ENCODE measurements around the gene CTSA. TPM values are rescaled to one million over a fixed set of nuclear protein-coding genes. Genes with fewer than 3 reads are reported as not detected.

Gene CTSA
- total and polyA plus RNA-seq, 2 experiments from 2014 or later, result 425 to 716 TPM

- peak overlapping the region; percentile 63 for H3K4me3 ChIP-seq
- H3K9me3 ChIP-seq (ENCODE audit: low read depth), result no peaks in the 10 kb centered on the region
- no peaks in the 10 kb centered on the region for H3K27me3 ChIP-seq
- H4K20me1 ChIP-seq (ENCODE audit: insufficient read depth, poor library complexity, severe bottlenecking), result no peaks in the 10 kb centered on the region
- H3K9me2 ChIP-seq (replicated peaks; ENCODE audit: insufficient read depth), result no peaks in the 10 kb centered on the region
- TF ChIP-seq EZH2phosphoT487 (IDR thresholded peaks at IDR 0.05; ENCODE audit: low read depth, severe bottlenecking, unreplicated experiment) (no peak), EZH2 (IDR thresholded peaks at IDR 0.05; ENCODE audit: borderline replicate concordance) (no peak)
- TF ChIP-seq, protein P1, sequence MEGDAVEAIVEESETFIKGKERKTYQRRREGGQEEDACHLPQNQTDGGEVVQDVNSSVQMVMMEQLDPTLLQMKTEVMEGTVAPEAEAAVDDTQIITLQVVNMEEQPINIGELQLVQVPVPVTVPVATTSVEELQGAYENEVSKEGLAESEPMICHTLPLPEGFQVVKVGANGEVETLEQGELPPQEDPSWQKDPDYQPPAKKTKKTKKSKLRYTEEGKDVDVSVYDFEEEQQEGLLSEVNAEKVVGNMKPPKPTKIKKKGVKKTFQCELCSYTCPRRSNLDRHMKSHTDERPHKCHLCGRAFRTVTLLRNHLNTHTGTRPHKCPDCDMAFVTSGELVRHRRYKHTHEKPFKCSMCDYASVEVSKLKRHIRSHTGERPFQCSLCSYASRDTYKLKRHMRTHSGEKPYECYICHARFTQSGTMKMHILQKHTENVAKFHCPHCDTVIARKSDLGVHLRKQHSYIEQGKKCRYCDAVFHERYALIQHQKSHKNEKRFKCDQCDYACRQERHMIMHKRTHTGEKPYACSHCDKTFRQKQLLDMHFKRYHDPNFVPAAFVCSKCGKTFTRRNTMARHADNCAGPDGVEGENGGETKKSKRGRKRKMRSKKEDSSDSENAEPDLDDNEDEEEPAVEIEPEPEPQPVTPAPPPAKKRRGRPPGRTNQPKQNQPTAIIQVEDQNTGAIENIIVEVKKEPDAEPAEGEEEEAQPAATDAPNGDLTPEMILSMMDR (IDR thresholded peaks at IDR 0.05; ENCODE audit: poor library complexity), result no peak
- peak overlapping the region; percentile 84 for H2AFZ ChIP-seq
- H3K27ac ChIP-seq, result peak overlapping the region; percentile 78
- no peaks in the 10 kb centered on the region for H3K36me3 ChIP-seq (replicated peaks; ENCODE audit: insufficient read depth, low read depth)
- H3K4me2 ChIP-seq, result peak overlapping the region; percentile 83
- no peak for DNase-seq (ENCODE audit: low spot score)
- peaks cover 20% of the 10 kb centered on the region for H3K4me1 ChIP-seq (ENCODE audit: insufficient read depth)
- WGBS (ENCODE audit: low lambda C conversion rate, missing lambda C conversion rate), result 14% methylated on average over 13 of the region's 13 CpGs
- peaks cover 60% of the 10 kb centered on the region for H3K79me2 ChIP-seq
These were observed 33.3 kb upstream of the CTSA start for GRCh38 chr20:45857882-45858216.

DNA sequence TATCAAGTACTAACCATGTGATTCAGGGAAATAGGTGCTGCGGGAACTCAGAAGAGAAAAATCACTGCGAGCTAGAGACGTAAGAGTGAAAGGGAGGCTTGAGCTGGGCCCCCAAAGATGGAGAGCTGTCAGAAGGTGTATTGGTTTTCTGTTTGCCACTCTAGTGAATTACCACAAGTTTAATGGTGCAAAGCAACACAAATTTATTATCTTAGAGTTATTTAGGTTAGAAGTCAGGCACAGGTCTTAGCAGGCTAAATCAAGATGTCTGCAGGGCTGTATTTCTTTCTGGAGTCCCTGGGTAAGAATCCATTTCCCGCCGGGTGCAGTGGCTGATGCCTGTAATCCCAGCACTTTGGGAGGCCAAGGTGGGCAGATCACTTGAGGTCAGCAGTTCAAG lies 31.2 kb upstream of the CTSA start:
- Histone ChIP-seq H3K4me3 (no peak overlapping the region), H3K9me3 (ENCODE audit: low read depth) (no peaks in the 10 kb centered on the region), H3K9me2 (replicated peaks; ENCODE audit: insufficient read depth) (no peaks in the 10 kb centered on the region), H3K4me1 (ENCODE audit: insufficient read depth) (peaks cover 20% of the 10 kb centered on the region), H3K27me3 (no peaks in the 10 kb centered on the region), H2AFZ (no peak overlapping the region), H3K4me2 (no peak overlapping the region), H3K36me3 (replicated peaks; ENCODE audit: insufficient read depth, low read depth) (no peaks in the 10 kb centered on the region), H3K79me2 (peaks cover 50% of the 10 kb centered on the region), H4K20me1 (ENCODE audit: insufficient read depth, poor library complexity, severe bottlenecking) (no peaks in the 10 kb centered on the region), H3K27ac (no peak overlapping the region)
- 93% methylated on average over 5 of the region's 5 CpGs for WGBS (ENCODE audit: low lambda C conversion rate, missing lambda C conversion rate)
- no peak for TF ChIP-seq EZH2phosphoT487 (IDR thresholded peaks at IDR 0.05; ENCODE audit: low read depth, severe bottlenecking, unreplicated experiment)
- TF ChIP-seq EZH2 (IDR thresholded peaks at IDR 0.05; ENCODE audit: borderline replicate concordance), result no peak
- TF ChIP-seq, protein P1 (IDR thresholded peaks at IDR 0.05; ENCODE audit: poor library complexity), result no peak
- DNase-seq (ENCODE audit: low spot score), result no peak

GRCh38 chr20:45860560-45861220 lies 30.4 kb upstream of the CTSA start:
- no peaks in the 10 kb centered on the region for H4K20me1 ChIP-seq (ENCODE audit: insufficient read depth, poor library complexity, severe bottlenecking)
- peaks cover 46% of the 10 kb centered on the region for H3K79me2 ChIP-seq
- H2AFZ ChIP-seq, result no peak overlapping the region
- H3K4me3 ChIP-seq, result no peak overlapping the region
- no peak for DNase-seq (ENCODE audit: low spot score)
- H3K4me2 ChIP-seq, result no peak overlapping the region
- H3K27ac ChIP-seq, result peak overlapping the region; percentile 38
- no peaks in the 10 kb centered on the region for H3K9me2 ChIP-seq (replicated peaks; ENCODE audit: insufficient read depth)
- no peaks in the 10 kb centered on the region for H3K27me3 ChIP-seq
- TF ChIP-seq EZH2phosphoT487 (IDR thresholded peaks at IDR 0.05; ENCODE audit: low read depth, severe bottlenecking, unreplicated experiment) (no peak), EZH2 (IDR thresholded peaks at IDR 0.05; ENCODE audit: borderline replicate concordance) (no peak)
- TF ChIP-seq, protein P1 (IDR thresholded peaks at IDR 0.05; ENCODE audit: poor library complexity), result no peak
- H3K9me3 ChIP-seq (ENCODE audit: low read depth), result no peaks in the 10 kb centered on the region
- H3K4me1 ChIP-seq (ENCODE audit: insufficient read depth), result peaks cover 19% of the 10 kb centered on the region
- WGBS (ENCODE audit: low lambda C conversion rate, missing lambda C conversion rate), result 71% methylated on average over 7 of the region's 7 CpGs
- H3K36me3 ChIP-seq (replicated peaks; ENCODE audit: insufficient read depth, low read depth), result no peaks in the 10 kb centered on the region

Data from hepatocyte (in vitro differentiated cells).